Glutamatergic neuron (in vitro differentiated cells): Measurements from ENCODE around the gene RAD51D. TPM values are rescaled to one million over a fixed set of nuclear protein-coding genes. Genes with fewer than 3 reads are reported as not detected.

Experiments used
- DNase-seq: peaks from one replicate; pipeline ENCODE4 v3.0.0; 2022
- H3K27ac Mint-ChIP-seq: one replicate; pipeline ENCODE4 v1.8.0; 2020; ENCODE audit warnings: mild to moderate bottlenecking, mixed read lengths, inconsistent platforms; ENCODE audit not compliant: unreplicated experiment
- H3K27me3 Mint-ChIP-seq: one replicate; pipeline ENCODE4 v1.8.0; 2020; ENCODE audit warnings: mild to moderate bottlenecking, moderate library complexity, mixed read lengths, inconsistent platforms; ENCODE audit not compliant: unreplicated experiment
- H3K36me3 Mint-ChIP-seq: one replicate; pipeline ENCODE4 v1.8.0; 2020; ENCODE audit warnings: mild to moderate bottlenecking, mixed read lengths, inconsistent platforms; ENCODE audit not compliant: unreplicated experiment
- H3K4me1 Mint-ChIP-seq: one replicate; pipeline ENCODE4 v1.8.0; 2020; ENCODE audit warnings: mild to moderate bottlenecking, low read depth, mixed read lengths, inconsistent platforms; ENCODE audit not compliant: unreplicated experiment
- H3K4me3 Mint-ChIP-seq: one replicate; pipeline ENCODE4 v1.8.0; 2020; ENCODE audit warnings: mild to moderate bottlenecking, mixed read lengths, inconsistent platforms; ENCODE audit not compliant: unreplicated experiment
- H3K9me3 Mint-ChIP-seq: one replicate; pipeline ENCODE4 v1.8.0; 2020; ENCODE audit warnings: mild to moderate bottlenecking, moderate library complexity, mixed read lengths, inconsistent platforms; ENCODE audit not compliant: unreplicated experiment
- total RNA-seq: library from RNA; stranded (reverse); fragmentation: NEBNext Ultra II Directional; extraction: Animal tissue kit (Norgen Biotek cat#: 25700); gene quantifications from one replicate; pipeline ENCODE4 v1.2.1, GENCODE V29; 2021; ENCODE audit not compliant: unreplicated experiment
- TF ChIP-seq, protein P1 (sequence below): fragments of 200-600 bp; sonication (generic); IDR thresholded peaks from one replicate; pipeline ENCODE4 v1.5.0; 2021; ENCODE audit not compliant: partially characterized antibody, unreplicated experiment

RAD51D gene
- total RNA-seq, 1 donor from 2014 or later: 10.1 TPM

DNA sequence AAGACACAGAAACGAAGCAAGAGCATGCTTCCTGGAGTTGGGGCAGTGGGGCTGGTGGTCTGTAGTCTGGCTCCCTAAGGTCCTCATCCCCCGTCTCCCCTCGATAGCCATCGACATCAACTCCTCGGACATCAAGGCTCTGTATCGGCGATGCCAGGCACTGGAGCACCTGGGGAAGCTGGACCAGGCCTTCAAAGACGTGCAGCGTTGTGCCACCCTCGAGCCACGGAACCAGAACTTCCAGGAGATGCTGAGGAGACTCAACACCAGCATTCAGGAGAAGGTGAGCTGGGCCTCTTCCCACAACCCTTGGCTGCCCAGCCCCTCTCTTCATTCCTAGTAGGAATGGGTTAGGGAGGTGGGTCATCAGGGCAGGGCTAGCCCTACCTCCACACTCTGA is 30.3 kb upstream of the RAD51D start:
- H3K27ac Mint-ChIP-seq: no peak overlapping the region

GRCh38 chr17:35148144-35148543 is 28.5 kb upstream of the RAD51D start:
- Mint-ChIP-seq H3K9me3 (peaks cover 2% of the 10 kb centered on the region), H3K4me3 (no peak overlapping the region), H3K4me1 (peaks cover 14% of the 10 kb centered on the region), H3K27me3 (peaks cover 1% of the 10 kb centered on the region), H3K36me3 (no peaks in the 10 kb centered on the region), H3K27ac (no peak overlapping the region)
- no peak for DNase-seq
- TF ChIP-seq, protein P1, sequence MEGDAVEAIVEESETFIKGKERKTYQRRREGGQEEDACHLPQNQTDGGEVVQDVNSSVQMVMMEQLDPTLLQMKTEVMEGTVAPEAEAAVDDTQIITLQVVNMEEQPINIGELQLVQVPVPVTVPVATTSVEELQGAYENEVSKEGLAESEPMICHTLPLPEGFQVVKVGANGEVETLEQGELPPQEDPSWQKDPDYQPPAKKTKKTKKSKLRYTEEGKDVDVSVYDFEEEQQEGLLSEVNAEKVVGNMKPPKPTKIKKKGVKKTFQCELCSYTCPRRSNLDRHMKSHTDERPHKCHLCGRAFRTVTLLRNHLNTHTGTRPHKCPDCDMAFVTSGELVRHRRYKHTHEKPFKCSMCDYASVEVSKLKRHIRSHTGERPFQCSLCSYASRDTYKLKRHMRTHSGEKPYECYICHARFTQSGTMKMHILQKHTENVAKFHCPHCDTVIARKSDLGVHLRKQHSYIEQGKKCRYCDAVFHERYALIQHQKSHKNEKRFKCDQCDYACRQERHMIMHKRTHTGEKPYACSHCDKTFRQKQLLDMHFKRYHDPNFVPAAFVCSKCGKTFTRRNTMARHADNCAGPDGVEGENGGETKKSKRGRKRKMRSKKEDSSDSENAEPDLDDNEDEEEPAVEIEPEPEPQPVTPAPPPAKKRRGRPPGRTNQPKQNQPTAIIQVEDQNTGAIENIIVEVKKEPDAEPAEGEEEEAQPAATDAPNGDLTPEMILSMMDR: no peak

More for the DNA sequence above, 30.3 kb upstream of the RAD51D start:
- DNase-seq: no peak
- Mint-ChIP-seq H3K27me3 (peaks cover 1% of the 10 kb centered on the region), H3K4me3 (no peak overlapping the region), H3K4me1 (peaks cover 14% of the 10 kb centered on the region), H3K9me3 (peaks cover 2% of the 10 kb centered on the region), H3K36me3 (no peaks in the 10 kb centered on the region)
- TF ChIP-seq, protein P1: no peak

DNA sequence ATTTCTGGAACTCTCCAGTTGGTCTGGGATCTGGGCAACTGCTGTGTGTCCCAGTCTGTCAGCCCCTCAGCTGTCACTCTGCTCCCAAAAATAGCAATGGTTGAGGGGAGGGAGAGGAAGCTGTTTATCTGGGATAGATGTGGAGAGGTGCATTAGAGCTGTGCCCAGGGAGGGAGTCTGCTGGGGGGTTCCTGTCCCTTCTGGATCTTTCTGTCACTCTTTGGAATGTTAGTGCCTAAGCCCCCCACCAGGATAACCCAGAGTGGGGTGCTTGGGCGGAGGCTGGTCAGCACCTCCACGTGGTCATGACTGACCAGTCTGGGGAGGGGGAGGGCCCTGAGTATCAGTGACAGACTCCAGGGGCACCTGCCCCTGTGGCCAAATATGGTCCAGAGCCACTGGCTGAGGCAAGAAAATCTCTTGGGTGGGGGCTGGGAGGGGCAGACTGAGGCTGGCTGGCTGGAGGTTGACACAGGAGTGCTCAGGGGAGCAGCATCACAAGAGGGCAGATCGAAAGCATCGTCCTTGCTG is 27.8 kb upstream of the RAD51D start, which contains the start of gene UNC45B:
TSS of gene UNC45B (plus strand) at position 443 of the 531 bp plus-strand sequence. CDS start 447 bp downstream, outside the sequence.
- TF ChIP-seq, protein P1: no peak
- Mint-ChIP-seq H3K36me3 (no peaks in the 10 kb centered on the region), H3K4me3 (peak within 1 kb of the TSS; percentile 34), H3K27me3 (peaks cover 1% of the 10 kb centered on the region), H3K4me1 (peaks cover 14% of the 10 kb centered on the region), H3K9me3 (peaks cover 2% of the 10 kb centered on the region), H3K27ac (no peak within 1 kb of the TSS)
- DNase-seq: no peak

DNA sequence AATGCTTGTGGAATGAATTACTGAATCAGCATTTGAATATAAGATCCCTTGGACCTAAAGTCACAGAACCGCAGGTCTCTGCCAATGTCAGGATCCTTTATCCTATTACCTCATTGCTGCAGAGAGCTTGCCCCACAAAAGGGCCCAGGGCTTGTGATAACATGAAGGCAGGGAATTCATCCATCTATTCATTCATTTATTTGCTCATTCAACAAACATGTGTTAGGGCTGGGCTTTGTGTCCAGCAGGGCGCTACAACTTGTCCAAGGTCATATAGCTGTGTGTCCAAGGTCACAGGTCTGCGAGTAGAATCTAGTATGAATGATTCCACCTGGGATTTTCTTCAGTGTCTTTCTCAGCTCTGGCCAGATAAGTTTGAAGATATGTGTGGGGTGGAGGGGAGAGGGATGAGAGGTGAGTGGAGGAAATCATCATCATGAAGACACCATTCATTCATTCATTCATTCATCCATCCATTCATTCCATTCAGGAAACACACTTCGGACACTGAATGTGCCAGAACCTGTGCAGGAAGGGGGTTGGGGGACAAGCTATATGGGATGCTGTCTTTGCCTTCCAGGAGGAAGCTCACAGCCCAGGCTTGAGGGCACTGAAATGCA is 26.7 kb upstream of the RAD51D start:
- H3K4me3 Mint-ChIP-seq: no peak overlapping the region
- peaks cover 14% of the 10 kb centered on the region for H3K4me1 Mint-ChIP-seq
- H3K27ac Mint-ChIP-seq: no peak overlapping the region

DNA sequence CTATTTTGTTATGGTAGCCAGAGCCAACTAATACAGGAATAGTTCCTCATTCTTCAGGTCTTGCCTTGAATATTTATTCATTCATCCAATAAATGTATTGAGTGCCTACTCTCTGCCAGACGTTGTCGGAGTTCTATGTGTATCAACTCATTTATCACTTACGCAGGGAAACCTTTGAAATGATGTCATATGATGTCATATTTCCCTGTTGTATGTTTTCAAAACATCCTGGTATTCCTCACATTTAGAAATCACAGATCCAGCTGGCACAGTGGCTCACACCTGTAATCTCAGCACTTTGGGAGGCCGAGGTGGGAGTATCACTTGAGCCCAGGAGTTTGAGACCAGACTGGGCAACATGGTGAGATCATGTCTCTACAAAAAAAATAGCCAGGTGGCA is 25.2 kb upstream of the RAD51D start:
- peaks cover 14% of the 10 kb centered on the region for H3K4me1 Mint-ChIP-seq
- no peak overlapping the region for H3K4me3 Mint-ChIP-seq
- TF ChIP-seq, protein P1: no peak
- no peaks in the 10 kb centered on the region for H3K36me3 Mint-ChIP-seq
- no peak overlapping the region for H3K27ac Mint-ChIP-seq
- peaks cover 2% of the 10 kb centered on the region for H3K9me3 Mint-ChIP-seq
- no peak for DNase-seq
- H3K27me3 Mint-ChIP-seq: peaks cover 1% of the 10 kb centered on the region

More for the DNA sequence above, 26.7 kb upstream of the RAD51D start:
- TF ChIP-seq, protein P1: no peak
- H3K9me3 Mint-ChIP-seq: peaks cover 2% of the 10 kb centered on the region
- no peak for DNase-seq
- no peaks in the 10 kb centered on the region for H3K36me3 Mint-ChIP-seq
- H3K27me3 Mint-ChIP-seq: peaks cover 1% of the 10 kb centered on the region
